Endometrium (tissue), 2 donors: ENCODE measurements around the gene SMAD3.
"Not testable (repeated sequence)": the region's sequence is repeated elsewhere in the genome, so short reads cannot be mapped to it uniquely, and the experiment has no call there.

Experiments used
- FAIRE-seq: peaks from 2 replicates; lab custom pipeline; 2012; peaks lifted over from hg19 to GRCh38; lab: Jason Lieb, UNC
- donor health status: control.
- donor health status: control.

SMAD3 gene

GRCh38 chr15:67065531-67066005, at the start of gene SMAD3:
Gene SMAD3 (plus strand): TSS chr15:67065602. CDS start chr15:67066155, 553 bp downstream.
- FAIRE-seq: no peak

GRCh38 chr15:67017311-67017710, 48.1 kb upstream of the SMAD3 start:
- no peak for FAIRE-seq

GRCh38 chr15:67018026-67018425, 47.4 kb upstream of the SMAD3 start:
- no peak for FAIRE-seq

- no peak for FAIRE-seq
These were observed 47.0 kb upstream of the SMAD3 start for GRCh38 chr15:67018441-67018840.

- FAIRE-seq: no peak
These were observed 46.3 kb upstream of the SMAD3 start for GRCh38 chr15:67019069-67019468.

- FAIRE-seq: no peak
These were observed 45.4 kb upstream of the SMAD3 start for GRCh38 chr15:67019884-67020520.

- FAIRE-seq: not testable (repeated sequence)
These were observed 44.7 kb upstream of the SMAD3 start for GRCh38 chr15:67020668-67021067.

- no peak for FAIRE-seq
These were observed 43.9 kb upstream of the SMAD3 start for GRCh38 chr15:67021455-67021854.

GRCh38 chr15:67022587-67023105, 42.8 kb upstream of the SMAD3 start:
- no peak for FAIRE-seq

GRCh38 chr15:67023517-67024313, 41.7 kb upstream of the SMAD3 start:
- no peak for FAIRE-seq

- FAIRE-seq: peak; percentile 53
These were observed 40.9 kb upstream of the SMAD3 start for GRCh38 chr15:67024314-67024997.

- FAIRE-seq: no peak
These were observed 40.4 kb upstream of the SMAD3 start for GRCh38 chr15:67024998-67025368.

- FAIRE-seq: no peak
These were observed 39.4 kb upstream of the SMAD3 start for GRCh38 chr15:67025719-67026609.

- no peak for FAIRE-seq
These were observed 38.8 kb upstream of the SMAD3 start for GRCh38 chr15:67026610-67026967.

- not testable (repeated sequence) for FAIRE-seq
These were observed 37.0 kb upstream of the SMAD3 start for GRCh38 chr15:67028440-67028839.

GRCh38 chr15:67030036-67030762, 35.2 kb upstream of the SMAD3 start:
- no peak for FAIRE-seq

GRCh38 chr15:67031331-67031730, 34.1 kb upstream of the SMAD3 start:
- no peak for FAIRE-seq

- FAIRE-seq: no peak
These were observed 32.8 kb upstream of the SMAD3 start for GRCh38 chr15:67032608-67033007.

GRCh38 chr15:67033012-67033411, 32.4 kb upstream of the SMAD3 start:
- no peak for FAIRE-seq

GRCh38 chr15:67033571-67034044, 31.8 kb upstream of the SMAD3 start:
- no peak for FAIRE-seq

GRCh38 chr15:67035886-67036285, 29.5 kb upstream of the SMAD3 start:
- no peak for FAIRE-seq
